H1 (cell line): ENCODE results near the gene ACYP1. TPM values are rescaled to one million over a fixed set of nuclear protein-coding genes. Genes with fewer than 3 reads are reported as not detected.

Experiments
- EGR1 ChIP-seq: IDR thresholded peaks from 2 replicates; pipeline ENCODE4 v1.6.1; 2011; ENCODE audit warnings: low read depth, low read length, borderline replicate concordance
- polyA plus RNA-seq, 7 experiments: library from polyadenylated mRNA; depleted of rRNA in 3 of 7; stranded (reverse) in 5 of 7; unstranded in 2 of 7; fragments of >200 nt in 5 of 7; fragments of 200-250 nt in 2 of 7; gene quantifications; 1 replicate in 5 of 7; 2 replicates in 1 of 7; 4 replicates in 1 of 7; pipeline versions ENCODE4 v1.2.1 to v1.2.3, GENCODE V29; 2011 to 2013; ENCODE audit warnings: missing spikeins in 2 of 7, mixed read lengths in 2 of 7
- total RNA-seq: library from RNA; stranded (reverse); fragmentation: NEBNext Ultra II Directional; extraction: Animal tissue kit (Norgen Biotek cat#: 25700); gene quantifications from 2 replicates; pipeline ENCODE4 v1.2.1, GENCODE V29; 2021

The ACYP1 gene
- total and polyA plus RNA-seq, 2 of the 8 experiments (the other 6 are each of a cell fraction or from before 2014, with no cell fraction given) = 22.3 to 24.8 TPM

DNA sequence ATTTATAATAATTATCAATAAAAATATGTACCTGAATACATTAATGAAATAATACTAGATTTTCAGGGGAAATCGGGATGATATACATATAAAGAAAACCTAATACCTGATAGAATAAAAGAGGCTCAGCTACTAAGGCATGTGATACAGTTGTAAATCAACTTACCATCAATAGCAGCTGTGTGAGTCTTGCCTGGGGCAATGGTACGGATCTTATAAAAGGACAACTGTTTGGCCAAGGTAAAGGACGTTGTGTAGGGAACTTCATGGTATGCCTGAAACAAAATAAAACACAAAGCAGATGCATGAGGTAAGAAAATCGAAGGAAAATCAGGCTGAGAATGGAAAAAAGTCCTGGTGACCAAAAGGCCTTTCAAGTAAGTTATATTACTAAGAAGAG, 37.7 kb upstream of the ACYP1 start (continued):
- TF ChIP-seq EGR1 = no peak
